Upper lobe of left lung (tissue), 4 donors: Measurements from ENCODE around the gene NIT1.

ENCODE experiments used
- EP300 ChIP-seq, 4 donors: sonication (generic); formaldehyde crosslinking; IDR thresholded peaks; one replicate each; pipeline ENCODE4 v1.5.1; 2017; ENCODE audit warnings: antibody characterized with exemption in 4 of 4, control low read depth in 2 of 4
- TF ChIP-seq, protein P1 (sequence below), 6 experiments: fragments of 450-650 bp in 4 of 6; fragments of 200-600 bp in 2 of 6; sonication (generic) in 2 of 6; IDR thresholded peaks; one replicate each; pipeline ENCODE4 v1.5.1; 2016 to 2019; ENCODE audit warnings: antibody characterized with exemption in 6 of 6

DNA sequence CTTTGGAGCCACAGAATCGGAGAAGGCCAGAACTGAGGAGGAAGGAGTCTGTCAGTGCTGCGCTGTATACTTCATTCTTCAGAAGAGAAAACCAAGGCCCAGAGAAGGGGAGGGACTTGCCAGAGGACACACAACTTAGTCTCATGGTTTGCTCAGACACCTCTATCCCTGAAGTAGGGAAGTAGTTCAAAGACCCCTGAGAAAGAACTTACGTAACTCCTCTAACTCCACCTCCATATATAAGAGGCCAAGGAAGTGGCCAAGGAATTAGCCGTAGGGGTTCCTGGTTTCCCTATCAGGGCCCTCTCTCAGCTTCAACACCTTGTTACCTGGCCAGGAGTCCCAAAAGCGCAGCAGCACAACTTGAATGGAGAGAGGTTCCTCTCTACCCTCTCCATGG lies 28.0 kb upstream of the NIT1 start:
- TF ChIP-seq, protein P1, sequence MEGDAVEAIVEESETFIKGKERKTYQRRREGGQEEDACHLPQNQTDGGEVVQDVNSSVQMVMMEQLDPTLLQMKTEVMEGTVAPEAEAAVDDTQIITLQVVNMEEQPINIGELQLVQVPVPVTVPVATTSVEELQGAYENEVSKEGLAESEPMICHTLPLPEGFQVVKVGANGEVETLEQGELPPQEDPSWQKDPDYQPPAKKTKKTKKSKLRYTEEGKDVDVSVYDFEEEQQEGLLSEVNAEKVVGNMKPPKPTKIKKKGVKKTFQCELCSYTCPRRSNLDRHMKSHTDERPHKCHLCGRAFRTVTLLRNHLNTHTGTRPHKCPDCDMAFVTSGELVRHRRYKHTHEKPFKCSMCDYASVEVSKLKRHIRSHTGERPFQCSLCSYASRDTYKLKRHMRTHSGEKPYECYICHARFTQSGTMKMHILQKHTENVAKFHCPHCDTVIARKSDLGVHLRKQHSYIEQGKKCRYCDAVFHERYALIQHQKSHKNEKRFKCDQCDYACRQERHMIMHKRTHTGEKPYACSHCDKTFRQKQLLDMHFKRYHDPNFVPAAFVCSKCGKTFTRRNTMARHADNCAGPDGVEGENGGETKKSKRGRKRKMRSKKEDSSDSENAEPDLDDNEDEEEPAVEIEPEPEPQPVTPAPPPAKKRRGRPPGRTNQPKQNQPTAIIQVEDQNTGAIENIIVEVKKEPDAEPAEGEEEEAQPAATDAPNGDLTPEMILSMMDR (IDR thresholded peaks at IDR 0.05) = no peak
- no peak for TF ChIP-seq EP300 (IDR thresholded peaks at IDR 0.05)
